GM13976 (cell line): Measurements from ENCODE around the gene DOK7.
"Not testable (repeated sequence)": the region's sequence is repeated elsewhere in the genome, so short reads cannot be mapped to it uniquely, and the experiment has no call there.

Experiments used
- DNase-seq: peaks from one replicate; pipeline ENCODE4 v3.0.0; 2012; ENCODE audit warnings: low spot score
- in situ Hi-C: fragments of 300-500 bp; cut with MboI; formaldehyde crosslinking; loops from one replicate; pipeline ENCODE4 v1.12.0; 2022; ENCODE audit warnings: low sequenced_read_pairs, mixed read lengths, inconsistent platforms; ENCODE audit not compliant: unreplicated experiment
- TF ChIP-seq, protein P1 (sequence below): IDR thresholded peaks from 2 replicates; pipeline ENCODE4 v1.5.1; 2012; ENCODE audit warnings: borderline replicate concordance, mild to moderate bottlenecking; ENCODE audit not compliant: insufficient read depth; ENCODE audit errors: extremely low read depth, missing control alignments, control extremely low read depth

Gene DOK7

GRCh38 chr4:3532751-3533422, 69.8 kb downstream of the DOK7 start:
- TF ChIP-seq, protein P1, sequence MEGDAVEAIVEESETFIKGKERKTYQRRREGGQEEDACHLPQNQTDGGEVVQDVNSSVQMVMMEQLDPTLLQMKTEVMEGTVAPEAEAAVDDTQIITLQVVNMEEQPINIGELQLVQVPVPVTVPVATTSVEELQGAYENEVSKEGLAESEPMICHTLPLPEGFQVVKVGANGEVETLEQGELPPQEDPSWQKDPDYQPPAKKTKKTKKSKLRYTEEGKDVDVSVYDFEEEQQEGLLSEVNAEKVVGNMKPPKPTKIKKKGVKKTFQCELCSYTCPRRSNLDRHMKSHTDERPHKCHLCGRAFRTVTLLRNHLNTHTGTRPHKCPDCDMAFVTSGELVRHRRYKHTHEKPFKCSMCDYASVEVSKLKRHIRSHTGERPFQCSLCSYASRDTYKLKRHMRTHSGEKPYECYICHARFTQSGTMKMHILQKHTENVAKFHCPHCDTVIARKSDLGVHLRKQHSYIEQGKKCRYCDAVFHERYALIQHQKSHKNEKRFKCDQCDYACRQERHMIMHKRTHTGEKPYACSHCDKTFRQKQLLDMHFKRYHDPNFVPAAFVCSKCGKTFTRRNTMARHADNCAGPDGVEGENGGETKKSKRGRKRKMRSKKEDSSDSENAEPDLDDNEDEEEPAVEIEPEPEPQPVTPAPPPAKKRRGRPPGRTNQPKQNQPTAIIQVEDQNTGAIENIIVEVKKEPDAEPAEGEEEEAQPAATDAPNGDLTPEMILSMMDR, result no peak
- in situ Hi-C loops, result no loop called here
- no peak for DNase-seq

GRCh38 chr4:3533423-3533820, 70.3 kb downstream of the DOK7 start:
- in situ Hi-C loops, result no loop called here
- TF ChIP-seq, protein P1, result no peak
- DNase-seq, result no peak

DNA sequence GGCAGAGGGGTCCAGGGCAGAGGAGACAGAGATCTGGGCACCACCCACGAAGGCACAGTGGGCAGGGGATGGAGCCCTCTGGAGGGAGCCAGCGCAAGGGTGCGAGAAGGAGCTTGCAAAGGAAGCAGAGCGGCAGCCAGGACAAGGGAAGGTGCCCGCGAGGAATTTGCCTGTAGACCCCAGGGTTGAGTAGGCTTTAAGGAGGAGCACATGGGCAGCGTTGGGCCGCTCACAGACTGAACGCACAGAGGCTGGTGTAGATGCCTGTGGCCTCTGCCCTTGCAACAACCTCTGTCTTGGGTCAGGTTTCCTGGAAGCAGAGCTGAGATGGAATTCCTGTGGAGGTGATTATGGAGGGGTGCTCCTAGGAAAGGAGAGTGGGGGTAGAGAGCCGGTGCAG, 72.7 kb downstream of the DOK7 start:
- DNase-seq, in situ Hi-C loops: not testable (repeated sequence)

- DNase-seq, in situ Hi-C loops: not testable (repeated sequence)
Measured at GRCh38 chr4:3538906-3539305, 75.8 kb downstream of the DOK7 start.

DNA sequence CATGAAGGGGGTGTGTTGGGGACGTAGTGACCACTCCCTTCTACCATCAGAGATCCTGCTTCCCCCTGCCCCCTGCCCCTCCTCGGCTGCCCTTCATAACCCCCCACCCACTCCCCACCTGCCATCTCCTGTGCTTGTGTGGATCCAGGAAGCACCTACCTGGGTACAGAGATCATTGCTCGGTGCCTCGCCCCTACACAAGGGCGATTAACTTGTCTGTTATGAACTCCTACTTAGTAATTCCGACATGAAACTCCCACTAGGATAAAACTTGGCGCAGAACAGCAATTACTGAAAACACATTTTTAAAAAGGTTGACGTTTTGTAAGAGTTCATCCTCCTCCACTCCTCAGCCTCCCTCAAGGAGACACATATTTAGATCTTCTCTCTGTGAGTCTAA, 80.3 kb downstream of the DOK7 start:
- DNase-seq, in situ Hi-C loops: not testable (repeated sequence)
